Epithelial cell of proximal tubule (primary cell): ENCODE data around the gene CCDC85C. TPM values are rescaled to one million over a fixed set of nuclear protein-coding genes. Genes with fewer than 3 reads are reported as not detected.
A peak's percentile ranks its signal among the peaks of the same experiment; 100 is the strongest.

Experiments
- DNase-seq: peaks from one replicate; pipeline ENCODE4 v3.0.0-alpha.2; 2011; ENCODE audit warnings: low read depth
- H3K4me3 ChIP-seq: 2 replicates; pipeline ENCODE4 v1.5.1; 2011; ENCODE audit warnings: low read depth, mild to moderate bottlenecking, low read length
- total RNA-seq: library from RNA; depleted of rRNA; stranded (reverse); fragments of >200 nt; gene quantifications from 2 replicates; pipeline ENCODE4 v1.2.3, GENCODE V29; 2015
- TF ChIP-seq, protein P1 (sequence below): conservative IDR thresholded peaks from 2 replicates; pipeline ENCODE4 v1.5.1; 2012; ENCODE audit warnings: low read depth, mild to moderate bottlenecking, low read length

The CCDC85C gene
- total RNA-seq, 1 donor from 2014 or later = 29.6 TPM

DNA sequence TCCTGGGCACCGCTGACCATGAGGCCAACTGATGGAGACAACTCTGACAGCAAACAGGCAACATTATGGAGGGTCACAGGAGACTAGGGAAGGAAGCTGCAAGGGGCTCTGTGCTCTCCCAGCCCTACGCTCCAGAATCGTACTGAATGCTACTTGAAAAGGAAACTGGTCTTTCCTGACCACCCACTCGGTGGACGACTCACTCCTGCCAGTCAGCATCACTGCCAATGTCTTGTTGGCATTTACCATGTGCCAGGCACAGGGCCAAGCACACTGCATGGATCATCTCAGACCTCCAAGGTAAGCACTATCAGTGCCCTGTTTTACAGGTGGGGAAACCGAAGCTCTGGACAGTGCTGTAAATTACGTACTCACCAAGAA, 38.0 kb downstream of the CCDC85C start:
- DNase-seq = no peak
- TF ChIP-seq, protein P1, sequence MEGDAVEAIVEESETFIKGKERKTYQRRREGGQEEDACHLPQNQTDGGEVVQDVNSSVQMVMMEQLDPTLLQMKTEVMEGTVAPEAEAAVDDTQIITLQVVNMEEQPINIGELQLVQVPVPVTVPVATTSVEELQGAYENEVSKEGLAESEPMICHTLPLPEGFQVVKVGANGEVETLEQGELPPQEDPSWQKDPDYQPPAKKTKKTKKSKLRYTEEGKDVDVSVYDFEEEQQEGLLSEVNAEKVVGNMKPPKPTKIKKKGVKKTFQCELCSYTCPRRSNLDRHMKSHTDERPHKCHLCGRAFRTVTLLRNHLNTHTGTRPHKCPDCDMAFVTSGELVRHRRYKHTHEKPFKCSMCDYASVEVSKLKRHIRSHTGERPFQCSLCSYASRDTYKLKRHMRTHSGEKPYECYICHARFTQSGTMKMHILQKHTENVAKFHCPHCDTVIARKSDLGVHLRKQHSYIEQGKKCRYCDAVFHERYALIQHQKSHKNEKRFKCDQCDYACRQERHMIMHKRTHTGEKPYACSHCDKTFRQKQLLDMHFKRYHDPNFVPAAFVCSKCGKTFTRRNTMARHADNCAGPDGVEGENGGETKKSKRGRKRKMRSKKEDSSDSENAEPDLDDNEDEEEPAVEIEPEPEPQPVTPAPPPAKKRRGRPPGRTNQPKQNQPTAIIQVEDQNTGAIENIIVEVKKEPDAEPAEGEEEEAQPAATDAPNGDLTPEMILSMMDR = no peak
- H3K4me3 ChIP-seq = no peak overlapping the region

DNA sequence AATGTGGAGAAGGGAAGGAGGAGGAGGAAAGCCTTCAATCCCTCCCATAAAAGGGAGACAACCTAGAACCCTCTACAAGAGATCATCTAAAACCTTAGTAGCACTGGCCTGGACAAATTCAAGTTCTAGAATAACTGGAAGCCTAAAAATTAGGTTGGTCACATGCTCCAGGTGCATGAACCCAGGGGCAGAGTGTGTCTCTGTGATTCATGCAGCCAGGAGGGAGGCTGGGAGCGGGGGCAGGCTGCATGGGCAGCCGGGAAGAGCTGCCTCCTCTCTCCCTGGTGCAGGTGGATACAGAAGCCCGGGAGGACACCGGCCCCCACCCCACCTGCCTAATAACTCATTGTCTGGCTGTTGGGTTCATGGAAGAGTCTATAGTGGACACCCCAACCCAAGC, 38.6 kb downstream of the CCDC85C start:
- TF ChIP-seq, protein P1 = no peak
- no peak overlapping the region for H3K4me3 ChIP-seq
- no peak for DNase-seq

DNA sequence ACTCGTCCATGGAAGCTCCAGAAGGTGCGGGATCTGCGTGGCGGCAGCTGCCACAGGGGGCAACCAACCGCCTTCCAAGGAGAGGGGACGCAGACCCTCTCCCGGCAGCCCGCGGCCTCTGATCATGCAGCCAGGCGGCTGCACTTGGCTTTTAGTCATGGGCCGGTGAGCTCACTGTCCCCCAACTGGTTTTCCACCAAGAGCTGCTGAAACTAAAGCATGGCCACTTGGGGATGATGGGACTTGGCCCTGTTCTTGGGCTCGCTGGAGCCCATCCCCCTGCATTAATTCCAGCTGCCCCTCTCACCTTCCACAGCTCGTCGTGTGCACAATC, 39.1 kb downstream of the CCDC85C start:
- DNase-seq = no peak
- no peak overlapping the region for H3K4me3 ChIP-seq
- TF ChIP-seq, protein P1 = no peak

DNA sequence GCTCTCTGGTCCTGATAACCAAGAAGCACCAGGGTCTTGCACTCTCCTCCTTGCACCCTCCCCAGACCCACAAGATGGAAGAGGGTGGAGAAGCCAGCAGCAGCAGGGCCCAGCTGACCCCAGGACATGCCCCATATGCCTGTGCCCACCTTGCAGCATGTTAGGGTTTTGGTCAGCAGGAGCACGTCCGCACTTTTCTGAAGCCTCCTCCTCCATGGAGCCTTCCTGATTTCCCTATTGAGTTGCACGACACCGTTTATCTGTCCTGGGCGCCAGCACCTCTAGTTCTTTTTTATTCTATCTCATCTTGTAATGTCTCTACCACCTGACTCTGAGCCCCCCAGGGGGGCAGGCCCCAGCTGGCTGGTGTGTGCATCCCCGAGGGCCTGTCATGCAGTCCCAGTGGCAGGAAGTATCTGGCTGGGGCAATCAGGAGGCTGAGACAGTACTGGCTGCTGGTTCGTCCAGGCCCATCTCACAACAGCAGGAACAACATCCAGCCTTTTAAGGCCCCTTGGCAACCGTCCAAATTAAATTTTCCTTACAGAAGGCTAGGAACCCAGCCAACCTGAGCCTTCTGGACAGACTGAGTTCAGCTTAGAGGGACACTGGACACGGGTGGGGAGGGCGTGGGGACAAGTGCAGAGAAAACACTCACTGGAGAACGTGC, 39.6 kb downstream of the CCDC85C start:
- no peak for DNase-seq
- H3K4me3 ChIP-seq = no peak overlapping the region
- TF ChIP-seq, protein P1 = no peak

DNA sequence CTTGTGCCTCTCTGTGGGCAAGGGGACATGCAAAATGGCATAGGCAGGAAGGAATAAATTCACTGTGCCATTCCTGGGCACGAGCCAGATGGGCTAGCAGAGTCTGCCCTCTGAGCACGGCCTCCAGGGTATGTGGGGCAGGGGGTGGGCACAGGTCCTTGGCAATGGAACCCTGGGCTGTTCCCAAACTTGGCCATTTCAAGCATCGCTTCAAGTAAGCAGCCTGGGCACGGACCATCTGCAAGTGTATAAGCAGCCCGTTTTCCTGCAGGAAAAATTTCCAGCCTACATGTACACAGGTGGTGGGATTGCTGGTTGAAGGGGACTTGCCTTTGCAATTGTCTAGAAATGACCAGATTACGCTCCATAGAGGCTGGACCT, 40.3 kb downstream of the CCDC85C start:
- H3K4me3 ChIP-seq = no peak overlapping the region
- DNase-seq = no peak
- TF ChIP-seq, protein P1 = no peak

DNA sequence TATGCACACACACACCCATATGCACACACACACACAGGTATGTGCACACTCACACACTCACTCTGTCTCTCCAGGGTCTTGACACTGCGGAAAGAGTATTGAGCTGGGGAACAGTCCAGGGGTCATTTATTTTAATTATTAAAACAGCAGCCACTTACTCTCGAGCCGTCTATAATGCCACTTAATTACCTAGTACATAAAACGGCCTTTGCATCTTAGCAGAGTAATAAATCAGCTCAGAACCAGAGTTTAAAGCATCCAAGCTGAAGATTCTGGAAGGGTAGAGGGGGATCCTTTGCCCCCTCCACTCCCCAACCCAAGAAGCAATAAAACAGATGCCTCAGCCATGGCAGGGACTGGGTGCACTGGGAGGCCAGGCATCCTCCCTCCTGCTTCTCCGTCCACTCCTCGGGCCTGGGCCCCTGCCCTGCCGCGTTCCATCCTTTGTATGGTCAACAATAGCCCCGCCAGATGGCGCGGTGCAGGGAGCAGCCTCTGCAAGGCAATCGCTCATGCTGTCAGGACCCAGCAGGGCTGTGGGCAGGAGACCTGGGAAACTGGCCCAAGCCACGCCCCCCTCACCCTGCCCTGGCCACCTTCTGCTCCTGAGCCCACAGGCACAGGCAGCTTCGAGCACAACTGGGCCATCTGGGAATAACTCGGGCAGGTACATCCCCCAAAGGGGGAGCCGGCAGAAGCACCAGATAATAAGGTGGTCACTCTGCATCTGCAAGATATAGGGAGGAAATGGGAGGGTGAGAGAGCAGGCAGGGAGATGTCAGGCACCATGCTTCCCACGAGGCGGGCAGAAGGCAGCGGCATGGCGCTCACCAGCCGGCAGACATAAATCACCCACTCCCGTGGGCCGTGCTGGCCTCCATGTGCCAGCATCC, 40.9 kb downstream of the CCDC85C start:
- no peak overlapping the region for H3K4me3 ChIP-seq
- DNase-seq = no peak
- TF ChIP-seq, protein P1 = peak; percentile 68

DNA sequence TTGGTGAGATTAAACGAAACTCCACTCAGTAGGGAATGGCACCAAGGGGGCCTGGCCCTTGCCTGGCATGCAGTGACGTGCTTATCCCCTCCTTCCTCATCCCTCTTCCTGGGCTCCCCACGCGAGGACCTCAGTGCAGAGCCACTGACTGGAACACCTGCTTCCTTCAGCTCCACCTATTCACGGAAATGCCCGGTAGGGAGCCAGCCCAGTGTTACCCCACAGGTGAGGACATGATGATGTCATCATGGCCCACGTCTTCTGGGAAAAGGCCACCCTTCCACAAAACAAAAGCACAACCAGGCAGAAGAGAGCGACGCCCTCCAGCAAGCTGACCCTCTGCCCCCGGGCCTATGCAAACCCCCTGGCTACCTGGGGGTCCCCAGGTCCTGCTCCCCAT, 42.1 kb downstream of the CCDC85C start:
- no peak for DNase-seq
- no peak overlapping the region for H3K4me3 ChIP-seq

More for the DNA sequence above, 42.1 kb downstream of the CCDC85C start:
- TF ChIP-seq, protein P1 = no peak
